Ishikawa (cell line): ENCODE measurements around the gene FLT3LG.

ENCODE experiments used
- CREB1 ChIP-seq: IDR thresholded peaks from 2 replicates; pipeline ENCODE4 v1.6.1; 2012; ENCODE audit warnings: low read depth
- EP300 ChIP-seq: IDR thresholded peaks from 2 replicates; pipeline ENCODE4 v1.6.1; 2012; ENCODE audit warnings: borderline replicate concordance
- FOXM1 ChIP-seq: IDR thresholded peaks from 2 replicates; pipeline ENCODE4 v1.6.1; 2012; ENCODE audit warnings: low read depth, borderline replicate concordance
- MAX ChIP-seq: IDR thresholded peaks from 2 replicates; pipeline ENCODE4 v1.6.1; 2012
- NFIC ChIP-seq: IDR thresholded peaks from 2 replicates; pipeline ENCODE4 v1.6.1; 2012
- RAD21 ChIP-seq: IDR thresholded peaks from 2 replicates; pipeline ENCODE4 v1.6.1; 2012; ENCODE audit warnings: low read depth
- REST ChIP-seq: IDR thresholded peaks from 2 replicates; pipeline ENCODE4 v1.6.1; 2012; ENCODE audit warnings: low read depth, mild to moderate bottlenecking
- TAF1 ChIP-seq: IDR thresholded peaks from 2 replicates; pipeline ENCODE4 v1.6.1; 2012; ENCODE audit warnings: low read depth, mild to moderate bottlenecking
- TEAD4 ChIP-seq: IDR thresholded peaks from 2 replicates; pipeline ENCODE4 v1.6.1; 2012
- YY1 ChIP-seq: IDR thresholded peaks from 2 replicates; pipeline ENCODE4 v1.6.1; 2012; ENCODE audit warnings: low read depth

- no peak for TF ChIP-seq MAX
- no peak for TF ChIP-seq RAD21
- no peak for TF ChIP-seq FOXM1
- no peak for TF ChIP-seq YY1
- TF ChIP-seq REST, result no peak
- TF ChIP-seq EP300, result no peak
- TF ChIP-seq NFIC, result no peak
- TF ChIP-seq TAF1, result no peak
- no peak for TF ChIP-seq CREB1
- TF ChIP-seq TEAD4, result no peak
Observed at GRCh38 chr19:49491030-49491803, 17.2 kb downstream of the FLT3LG start.
